GM13976 (cell line): ENCODE data around the gene C16orf90.
A peak's percentile ranks its signal among the peaks of the same experiment; 100 is the strongest.

Source experiments
- DNase-seq: peaks from one replicate; pipeline ENCODE4 v3.0.0; 2012; ENCODE audit warnings: low spot score
- in situ Hi-C: fragments of 300-500 bp; cut with MboI; formaldehyde crosslinking; loops from one replicate; pipeline ENCODE4 v1.12.0; 2022; ENCODE audit warnings: low sequenced_read_pairs, mixed read lengths, inconsistent platforms; ENCODE audit not compliant: unreplicated experiment
- TF ChIP-seq, protein P1 (sequence below): IDR thresholded peaks from 2 replicates; pipeline ENCODE4 v1.5.1; 2012; ENCODE audit warnings: borderline replicate concordance, mild to moderate bottlenecking; ENCODE audit not compliant: insufficient read depth; ENCODE audit errors: extremely low read depth, missing control alignments, control extremely low read depth

Gene C16orf90

DNA sequence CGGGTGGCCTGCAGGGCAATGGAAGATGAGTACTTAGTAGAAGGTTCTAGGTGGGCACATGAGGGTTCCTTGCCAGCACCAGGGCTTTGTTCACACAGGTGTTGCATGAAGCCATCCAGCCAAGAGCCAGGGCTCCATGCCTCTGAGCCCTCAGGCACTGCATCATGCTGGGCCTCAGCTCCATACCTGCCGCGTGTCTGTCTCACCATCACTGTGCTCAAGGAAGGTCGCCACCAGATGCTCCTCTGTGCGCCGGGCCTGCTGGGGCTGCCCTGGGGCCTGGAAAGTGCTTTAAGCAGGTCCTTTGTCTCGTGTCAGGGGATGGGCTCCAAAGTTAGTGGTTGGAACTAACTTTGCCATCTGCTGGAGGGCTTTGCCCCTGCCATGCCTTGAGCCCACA lies 25.6 kb downstream of the C16orf90 start:
- TF ChIP-seq, protein P1, sequence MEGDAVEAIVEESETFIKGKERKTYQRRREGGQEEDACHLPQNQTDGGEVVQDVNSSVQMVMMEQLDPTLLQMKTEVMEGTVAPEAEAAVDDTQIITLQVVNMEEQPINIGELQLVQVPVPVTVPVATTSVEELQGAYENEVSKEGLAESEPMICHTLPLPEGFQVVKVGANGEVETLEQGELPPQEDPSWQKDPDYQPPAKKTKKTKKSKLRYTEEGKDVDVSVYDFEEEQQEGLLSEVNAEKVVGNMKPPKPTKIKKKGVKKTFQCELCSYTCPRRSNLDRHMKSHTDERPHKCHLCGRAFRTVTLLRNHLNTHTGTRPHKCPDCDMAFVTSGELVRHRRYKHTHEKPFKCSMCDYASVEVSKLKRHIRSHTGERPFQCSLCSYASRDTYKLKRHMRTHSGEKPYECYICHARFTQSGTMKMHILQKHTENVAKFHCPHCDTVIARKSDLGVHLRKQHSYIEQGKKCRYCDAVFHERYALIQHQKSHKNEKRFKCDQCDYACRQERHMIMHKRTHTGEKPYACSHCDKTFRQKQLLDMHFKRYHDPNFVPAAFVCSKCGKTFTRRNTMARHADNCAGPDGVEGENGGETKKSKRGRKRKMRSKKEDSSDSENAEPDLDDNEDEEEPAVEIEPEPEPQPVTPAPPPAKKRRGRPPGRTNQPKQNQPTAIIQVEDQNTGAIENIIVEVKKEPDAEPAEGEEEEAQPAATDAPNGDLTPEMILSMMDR = no peak
- no peak for DNase-seq
- in situ Hi-C loops = no loop called here

DNA sequence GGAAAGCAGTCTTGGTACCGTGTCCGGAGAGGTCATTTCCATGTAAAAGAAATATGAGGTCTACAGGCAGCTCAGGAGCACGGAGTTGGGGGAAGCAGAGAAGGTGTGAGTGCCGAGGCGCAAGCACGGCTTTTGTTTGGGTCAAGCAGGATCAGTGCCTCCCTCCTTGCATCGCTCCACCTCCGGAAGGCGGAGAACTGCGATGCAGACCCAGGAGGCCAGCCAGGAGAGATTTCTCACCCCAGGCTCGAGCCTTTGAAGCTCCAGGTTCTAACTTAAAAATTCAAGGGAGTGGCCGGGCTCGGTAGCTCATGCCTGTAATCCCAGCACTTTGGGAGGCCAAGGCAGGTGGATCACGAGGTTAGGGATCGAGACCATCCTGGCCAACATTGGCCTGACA lies 26.8 kb downstream of the C16orf90 start:
- DNase-seq = no peak
- in situ Hi-C loops = no loop called here
- TF ChIP-seq, protein P1 = no peak

DNA sequence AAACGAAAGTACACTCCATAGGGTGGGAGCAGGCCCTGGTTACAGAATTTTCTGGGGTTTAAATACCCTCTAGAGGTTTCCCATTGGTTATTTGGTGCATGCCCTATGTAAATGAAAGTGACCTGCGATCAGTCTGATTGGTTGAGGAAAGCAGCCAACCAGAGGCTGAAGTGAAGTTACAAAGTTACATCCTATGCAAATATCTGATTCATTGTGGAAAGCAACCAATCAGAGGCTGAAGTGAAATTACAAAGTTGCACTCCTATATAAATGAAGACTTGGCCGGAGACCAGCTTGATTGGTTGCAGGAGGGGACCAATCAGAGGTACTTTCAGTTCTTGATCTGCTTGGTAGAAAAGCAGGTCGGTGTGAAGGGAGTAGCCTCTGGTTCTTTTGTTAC lies 27.4 kb downstream of the C16orf90 start:
- in situ Hi-C loops = no loop called here
- no peak for DNase-seq
- TF ChIP-seq, protein P1 = no peak

DNA sequence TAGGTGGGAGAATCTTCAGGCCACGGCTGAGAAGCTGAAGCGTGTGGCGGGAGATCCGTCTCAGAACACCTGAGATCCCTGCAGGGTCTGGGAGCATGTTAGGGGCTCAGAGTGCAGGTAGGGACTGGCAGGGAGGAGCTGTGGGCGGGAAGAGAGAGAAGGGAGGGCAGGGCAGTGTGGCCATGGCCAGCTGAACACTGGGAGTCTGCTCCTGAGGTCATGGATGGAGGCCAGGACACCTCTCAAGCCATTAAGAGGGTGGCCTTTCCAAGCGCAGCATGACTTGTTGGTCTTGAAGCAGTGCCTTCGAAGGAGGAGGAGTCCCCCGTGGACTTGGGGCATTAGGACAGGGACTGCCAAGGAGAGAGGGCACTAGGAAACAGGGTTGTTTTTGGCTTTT lies 28.1 kb downstream of the C16orf90 start:
- in situ Hi-C loops = no loop called here
- no peak for DNase-seq
- TF ChIP-seq, protein P1 = no peak

DNA sequence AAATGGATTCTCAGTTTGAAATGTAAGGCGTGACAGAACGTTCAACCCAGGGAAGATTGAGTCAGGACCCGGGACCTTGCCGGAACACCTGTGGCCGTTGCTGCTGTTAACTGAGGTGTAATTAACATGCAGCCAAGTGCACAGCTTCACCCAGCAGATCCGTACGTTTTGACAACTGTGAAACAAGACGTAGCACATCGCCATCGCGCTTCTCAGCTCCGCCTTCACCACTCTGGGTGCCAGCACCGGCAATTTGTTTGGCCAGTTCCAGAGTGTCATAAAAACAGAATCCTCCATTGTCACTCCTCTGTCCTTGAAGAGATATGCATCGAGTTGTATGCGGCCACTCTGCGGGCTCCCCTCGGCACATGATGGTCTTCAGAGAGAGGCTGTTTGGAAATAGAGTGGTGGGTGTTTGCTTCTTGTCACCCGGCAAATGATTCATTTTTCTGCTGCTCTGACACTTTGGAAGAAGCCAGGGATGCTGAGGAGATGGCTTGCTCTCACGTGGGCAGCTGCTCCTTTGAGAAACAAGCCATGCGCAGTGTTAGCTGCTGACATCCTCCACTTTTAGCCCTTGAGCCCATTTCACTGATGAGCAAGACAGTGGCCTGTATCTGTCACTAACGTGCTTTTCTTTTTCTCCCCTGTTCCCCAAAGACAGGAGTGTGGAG lies 29.2 kb downstream of the C16orf90 start:
- TF ChIP-seq, protein P1 = no peak
- no peak for DNase-seq
- in situ Hi-C loops = no loop called here

DNA sequence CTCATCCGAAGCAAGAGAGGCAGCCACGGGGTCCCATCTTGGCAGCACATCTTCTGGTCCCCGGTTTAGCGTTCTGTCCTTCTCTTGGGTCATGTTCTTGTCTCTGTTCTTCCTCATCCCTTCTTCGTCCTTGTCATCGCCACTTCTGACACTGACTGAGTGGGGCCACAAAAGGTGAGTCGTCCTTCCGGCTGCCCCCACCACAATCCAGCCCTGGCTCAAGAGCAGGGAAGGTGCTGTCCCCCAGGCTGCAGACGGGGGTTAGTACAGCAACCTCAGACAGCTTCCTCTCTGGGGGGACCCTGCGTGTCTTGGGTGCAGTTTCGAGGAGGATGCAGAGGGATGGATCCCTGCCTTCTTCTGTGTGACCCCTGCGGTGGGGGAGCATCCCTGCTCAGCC lies 30.0 kb downstream of the C16orf90 start:
- in situ Hi-C loops = no loop called here
- DNase-seq = no peak
- TF ChIP-seq, protein P1 = no peak

DNA sequence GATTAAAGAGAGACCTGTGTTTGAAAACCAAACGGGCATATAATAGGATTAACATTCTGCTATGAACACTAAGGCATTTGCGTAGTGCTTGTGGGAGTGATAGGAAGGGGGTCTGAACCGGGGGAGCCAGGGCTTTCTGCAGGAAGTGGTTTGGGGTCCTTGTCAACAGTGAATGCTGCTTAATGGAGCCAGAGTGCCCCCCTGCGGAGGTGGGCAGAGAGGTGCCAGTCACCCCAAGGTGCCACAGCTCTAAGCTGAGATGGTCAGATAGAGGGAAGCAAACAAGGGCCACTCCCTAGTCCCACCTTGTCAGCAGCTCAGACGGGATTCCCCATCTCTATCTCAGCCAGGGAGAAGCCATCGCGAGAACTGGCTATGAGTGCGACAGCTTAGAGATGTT lies 34.1 kb downstream of the C16orf90 start:
- peak; percentile 26 for DNase-seq
- in situ Hi-C loops = no loop called here
- TF ChIP-seq, protein P1 = peak; percentile 32
